ENCODE data around the gene PSKH1. TPM values are rescaled to one million over a fixed set of nuclear protein-coding genes. Genes with fewer than 3 reads are reported as not detected.

The PSKH1 gene
- total RNA-seq, 2 experiments from 2014 or later: 10.0 to 11.7 TPM

- Mint-ChIP-seq H3K9me3 (no peaks in the 10 kb centered on the region), H3K4me1 (ENCODE audit: low read depth) (peaks cover 3% of the 10 kb centered on the region), H3K27ac (no peak overlapping the region), H3K27me3 (no peaks in the 10 kb centered on the region), H3K36me3 (no peaks in the 10 kb centered on the region), H3K4me3 (no peak overlapping the region)
- no peak for DNase-seq
- ChIA-PET CTCF (interaction anchor here (0.6 kb wide), 1 partner anchor 86 kb away, joined by 3 read pairs; no protein-coding TSS in a partner anchor), POLR2A (no interaction called here)
- intact Hi-C loops (cut with micrococcal nuclease): no loop called here
These were observed 84.6 kb downstream of the PSKH1 start for GRCh38 chr16:67977469-67978227.

Other genes with a start within 250 kb of the PSKH1 start
- gene CARMIL2, start 248.1 kb upstream of the PSKH1 start, total RNA-seq: 100 to 1,000 TPM; 136 to 151 TPM
- 10 to 100 TPM; 63.0 to 63.9 TPM for gene ACD, start 233.0 kb upstream of the PSKH1 start, total RNA-seq
- 10 to 100 TPM; 11.2 to 11.5 TPM for gene PARD6A, start 232.3 kb upstream of the PSKH1 start, total RNA-seq
- 10 to 100 TPM in 1 of 2 experiments, 1 to 10 TPM in 1; 9.3 to 10.1 TPM for gene ENKD1, start 226.5 kb upstream of the PSKH1 start, total RNA-seq
- 1 to 10 TPM; 2.2 to 2.5 TPM for gene C16orf86, start 226.4 kb upstream of the PSKH1 start, total RNA-seq
- gene GFOD2, start 173.9 kb upstream of the PSKH1 start, total RNA-seq: 10 to 100 TPM; 12.6 to 13.7 TPM
- gene RANBP10, start 86.7 kb upstream of the PSKH1 start, total RNA-seq: 10 to 100 TPM; 14.9 to 18.1 TPM
- gene TSNAXIP1, start 86.4 kb upstream of the PSKH1 start, total RNA-seq: under 1 TPM; 0.77 to 0.81 TPM
- 10 to 100 TPM; 31.8 to 32.1 TPM for gene THAP11, start 50.9 kb upstream of the PSKH1 start, total RNA-seq
- 100 to 1,000 TPM; 141 to 148 TPM for gene NUTF2, start 46.3 kb upstream of the PSKH1 start, total RNA-seq
- 10 to 100 TPM; 39.2 to 40.2 TPM for gene CENPT, start 45.6 kb upstream of the PSKH1 start, total RNA-seq
- gene EDC4, start 20.2 kb upstream of the PSKH1 start, total RNA-seq: 10 to 100 TPM; 88.6 to 94.2 TPM
- gene NRN1L, start 8.4 kb upstream of the PSKH1 start, total RNA-seq: under 1 TPM in 1 of 2 experiments, not detected in 1; 0.76 TPM
- gene CTRL, start 38.6 kb downstream of the PSKH1 start, total RNA-seq: 1 to 10 TPM; 2.9 to 3.1 TPM
- 100 to 1,000 TPM; 185 to 193 TPM for gene PSMB10, start 43.6 kb downstream of the PSKH1 start, total RNA-seq
- gene LCAT, start 50.9 kb downstream of the PSKH1 start, total RNA-seq: 10 to 100 TPM; 10.1 to 10.7 TPM
- 10 to 100 TPM; 27.1 to 29.9 TPM for gene SLC12A4, start 75.4 kb downstream of the PSKH1 start, total RNA-seq
- gene DPEP3, start 87.2 kb downstream of the PSKH1 start, total RNA-seq: not detected
- 1 to 10 TPM; 3.9 to 5.3 TPM for gene DPEP2, start 106.2 kb downstream of the PSKH1 start, total RNA-seq
- gene DPEP2NB, start 122.7 kb downstream of the PSKH1 start, total RNA-seq: not detected
- 10 to 100 TPM; 12.8 to 14.5 TPM for gene DDX28, start 130.0 kb downstream of the PSKH1 start, total RNA-seq
- gene DUS2, start 130.0 kb downstream of the PSKH1 start, total RNA-seq: 10 to 100 TPM; 29.2 to 29.4 TPM
- 10 to 100 TPM; 83.4 to 85.2 TPM for gene NFATC3, start 192.1 kb downstream of the PSKH1 start, total RNA-seq

All from activated CD4-positive, alpha-beta memory T cell treated with anti-CD3 and anti-CD28 coated beads for 36 hours (primary cell).